Stimulated activated CD4-positive, alpha-beta T cell treated with anti-CD3 and anti-CD28 coated beads, Interleukin-2, amount 100 ng/mL, for 4 hours (primary cell): Measurements from ENCODE around the gene ANAPC15.
"Not testable (repeated sequence)": the region's sequence is repeated elsewhere in the genome, so short reads cannot be mapped to it uniquely, and the experiment has no call there.

Experiments
- DNase-seq: peaks from one replicate; pipeline ENCODE4 v3.0.0-alpha.2; 2020; ENCODE audit warnings: low read depth

The ANAPC15 gene

GRCh38 chr11:72112143-72112977 lies at the start of gene ANAPC15:
TSS of gene ANAPC15 (minus strand) at chr11:72112695. CDS start at chr11:72111276, 1,419 bp downstream.
- peak; percentile 100 for DNase-seq

GRCh38 chr11:72160319-72160718 lies 47.8 kb upstream of the ANAPC15 start:
- no peak for DNase-seq

GRCh38 chr11:72157131-72157530 lies 44.6 kb upstream of the ANAPC15 start:
- no peak for DNase-seq

DNA sequence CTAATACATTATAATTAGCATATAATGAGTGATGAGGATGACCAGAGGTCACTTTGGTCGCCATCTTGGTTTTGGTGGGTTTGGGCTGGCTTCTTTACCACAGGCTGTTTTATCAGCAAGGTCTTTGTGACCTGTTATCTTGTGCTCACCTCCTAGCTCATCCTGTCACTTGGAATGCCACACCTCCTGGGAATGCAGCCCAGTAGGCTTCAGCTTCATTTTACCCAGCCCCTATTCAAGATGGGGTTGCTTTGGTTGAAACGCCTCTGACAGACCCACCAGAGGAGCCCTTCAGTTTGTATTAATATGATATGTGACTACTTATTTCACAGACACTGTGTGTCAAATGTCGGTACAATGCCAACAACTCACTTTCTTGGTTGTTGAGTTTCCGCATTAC lies 43.3 kb upstream of the ANAPC15 start:
- DNase-seq = no peak

DNA sequence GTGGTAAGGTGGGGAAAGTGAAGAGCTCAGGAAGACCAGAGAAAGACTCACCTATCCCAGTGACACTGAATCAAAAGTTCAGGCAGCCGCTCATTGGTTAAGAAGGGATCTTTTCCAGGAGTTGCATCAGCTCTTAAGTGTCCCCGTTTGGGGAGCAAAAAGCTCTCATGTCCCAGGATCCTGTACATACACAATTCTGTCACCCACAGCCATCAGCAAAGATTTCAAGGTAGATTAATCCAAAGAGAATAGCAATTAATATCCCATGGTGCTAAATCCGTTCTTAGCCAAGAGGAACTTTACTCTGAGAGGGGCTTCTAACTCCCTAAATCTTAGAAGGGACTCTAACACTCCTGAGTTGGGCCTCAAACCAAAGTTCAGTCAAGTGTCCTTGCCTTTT lies 42.3 kb upstream of the ANAPC15 start:
- no peak for DNase-seq

DNA sequence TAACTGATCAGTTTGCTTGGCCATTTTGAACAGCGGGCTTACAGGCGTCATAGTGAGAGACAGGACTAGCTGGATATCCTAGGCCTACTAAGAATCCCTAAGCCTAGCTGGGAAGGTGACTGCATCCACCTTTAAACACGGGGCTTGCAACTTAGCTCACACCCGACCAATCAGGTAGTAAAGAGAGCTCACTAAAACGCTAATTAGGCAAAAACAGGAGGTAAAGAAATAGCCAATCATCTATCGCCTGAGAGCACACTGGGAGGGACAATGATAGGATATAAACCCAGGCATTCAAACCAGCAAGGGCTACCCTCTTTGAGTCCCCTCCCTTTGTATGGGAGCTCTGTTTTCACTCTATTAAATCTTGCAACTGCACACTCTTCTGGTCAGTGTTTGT lies 41.4 kb upstream of the ANAPC15 start:
- DNase-seq = not testable (repeated sequence)

DNA sequence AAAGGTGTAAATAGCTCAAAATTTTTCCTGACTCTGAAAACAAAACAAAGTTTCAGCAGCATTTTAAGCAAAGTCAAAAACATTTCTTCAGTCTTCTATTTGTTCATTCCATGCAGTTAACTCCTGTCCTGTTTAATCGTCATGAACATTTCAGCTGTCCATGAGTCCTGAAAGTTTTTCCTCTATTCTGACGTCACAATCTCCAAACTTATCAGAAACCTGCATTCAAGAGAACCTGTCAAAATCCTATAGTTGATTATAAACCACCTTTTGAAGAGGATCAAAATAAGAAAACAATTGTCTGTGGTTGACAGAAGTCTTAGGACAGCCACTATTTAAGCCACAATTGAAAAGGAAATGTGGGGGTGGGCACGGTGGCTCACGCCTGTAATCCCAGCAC lies 38.4 kb upstream of the ANAPC15 start:
- DNase-seq = no peak

GRCh38 chr11:72146625-72147024 lies 34.1 kb upstream of the ANAPC15 start:
- DNase-seq = no peak

DNA sequence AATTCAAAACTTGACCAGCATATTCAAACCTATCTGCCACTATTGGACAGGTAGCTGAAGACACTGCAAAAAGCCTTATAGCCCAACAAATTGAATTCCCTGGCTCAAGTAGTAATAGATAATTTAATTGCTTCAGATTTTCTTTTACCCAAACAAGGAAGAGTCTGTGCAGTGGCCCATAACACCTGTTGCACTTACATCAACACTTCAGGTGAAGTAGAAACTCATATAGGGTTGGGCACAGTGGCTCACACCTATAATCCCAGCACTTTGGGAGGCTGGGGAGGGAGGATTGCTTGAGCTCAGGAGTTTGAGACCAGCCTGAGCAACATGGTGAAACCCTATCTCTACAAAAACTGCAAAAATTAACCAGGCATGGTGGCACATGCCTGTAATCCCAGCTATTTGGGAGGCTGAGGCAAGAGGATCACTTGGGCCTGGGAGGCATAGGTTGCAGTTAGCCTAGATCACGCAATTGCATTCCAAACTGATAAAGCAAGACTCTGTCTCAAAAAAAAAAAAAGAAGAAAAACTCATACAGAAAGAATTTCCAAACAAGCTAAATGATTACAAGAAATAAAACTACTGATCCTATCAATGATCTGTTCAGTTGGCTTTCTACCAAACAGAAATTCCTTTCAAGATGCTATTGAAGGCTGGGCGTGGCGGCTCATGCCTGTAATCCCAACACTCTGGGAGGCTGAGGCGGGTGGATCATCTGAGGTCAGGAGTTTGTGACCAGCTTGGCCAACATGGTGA lies 32.5 kb upstream of the ANAPC15 start:
- no peak for DNase-seq

- not testable (repeated sequence) for DNase-seq
These were observed 30.0 kb upstream of the ANAPC15 start for GRCh38 chr11:72142543-72142942.

DNA sequence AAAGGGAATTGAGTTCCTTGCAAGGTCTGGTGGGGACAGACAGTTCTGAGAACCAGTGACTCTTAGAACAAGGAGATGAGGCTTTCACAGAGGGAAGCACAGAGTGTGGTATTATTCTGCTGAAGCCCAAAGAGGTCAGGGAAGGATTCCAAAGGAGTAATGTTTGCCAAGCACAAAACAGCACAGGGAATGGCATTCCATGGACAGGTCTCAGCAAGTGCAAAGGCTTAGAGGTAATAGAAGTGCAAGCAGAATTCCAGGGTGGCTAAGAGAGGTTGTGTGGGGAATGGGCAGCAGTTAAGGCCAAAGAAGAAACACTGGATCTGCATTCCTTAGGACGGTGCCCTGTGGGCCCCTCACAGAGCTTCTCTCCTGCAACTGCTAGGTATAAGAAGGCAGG lies 29.6 kb upstream of the ANAPC15 start:
- DNase-seq = not testable (repeated sequence)

DNA sequence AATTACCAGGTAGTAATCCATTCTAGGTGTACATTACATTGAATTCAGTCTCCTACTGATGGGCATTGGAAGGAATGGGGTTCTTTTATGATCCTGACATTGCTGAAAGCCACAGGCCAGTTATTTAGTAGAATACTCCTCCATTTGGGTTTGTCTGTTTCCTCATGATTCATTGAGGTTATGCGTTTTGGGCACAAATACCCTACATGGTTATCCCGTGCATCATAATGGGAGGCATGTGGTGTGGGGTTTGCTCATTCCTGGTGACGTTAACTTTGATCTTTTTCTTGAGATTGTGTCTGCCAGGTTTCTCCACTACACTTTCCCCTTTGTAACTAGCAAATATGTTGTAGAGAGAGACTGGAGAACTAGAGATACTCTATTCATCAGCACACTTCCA lies 28.6 kb upstream of the ANAPC15 start:
- no peak for DNase-seq

GRCh38 chr11:72140661-72141060 lies 28.2 kb upstream of the ANAPC15 start:
- no peak for DNase-seq

DNA sequence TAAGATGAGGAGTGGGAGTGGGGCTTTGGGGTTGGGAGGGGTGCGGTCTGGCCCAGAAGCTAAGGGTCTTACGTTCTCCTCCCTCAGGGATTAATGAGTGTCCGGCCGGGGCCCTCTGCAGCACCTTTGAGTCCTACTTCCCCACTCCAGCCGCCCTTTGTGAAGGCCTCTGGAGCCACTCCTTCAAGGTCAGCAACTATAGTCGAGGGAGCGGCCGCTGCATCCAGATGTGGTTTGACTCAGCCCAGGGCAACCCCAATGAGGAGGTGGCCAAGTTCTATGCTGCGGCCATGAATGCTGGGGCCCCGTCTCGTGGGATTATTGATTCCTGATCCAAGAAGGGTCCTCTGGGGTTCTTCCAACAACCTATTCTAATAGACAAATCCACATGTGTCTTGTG lies 27.0 kb upstream of the ANAPC15 start:
- DNase-seq = no peak

DNA sequence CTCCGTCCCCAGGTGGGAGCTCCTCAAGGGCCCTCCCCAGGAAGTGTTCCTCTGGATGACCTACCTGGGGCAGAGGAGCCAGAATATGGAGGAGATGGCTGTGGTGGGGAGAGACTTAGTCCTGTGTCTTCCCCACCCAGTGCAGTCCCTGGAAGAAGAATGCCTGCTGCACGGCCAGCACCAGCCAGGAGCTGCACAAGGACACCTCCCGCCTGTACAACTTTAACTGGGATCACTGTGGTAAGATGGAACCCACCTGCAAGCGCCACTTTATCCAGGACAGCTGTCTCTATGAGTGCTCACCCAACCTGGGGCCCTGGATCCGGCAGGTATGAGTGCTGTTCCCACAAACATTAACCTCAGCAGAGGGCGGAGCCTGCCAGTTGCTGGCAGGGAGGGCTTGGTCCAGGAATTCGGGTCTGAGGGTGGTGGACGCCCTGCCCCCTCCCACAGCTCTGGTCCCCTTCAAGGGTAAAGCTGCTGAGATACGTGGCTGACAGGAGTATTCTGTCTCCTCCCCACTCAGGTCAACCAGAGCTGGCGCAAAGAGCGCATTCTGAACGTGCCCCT lies 26.4 kb upstream of the ANAPC15 start:
- DNase-seq = no peak

DNA sequence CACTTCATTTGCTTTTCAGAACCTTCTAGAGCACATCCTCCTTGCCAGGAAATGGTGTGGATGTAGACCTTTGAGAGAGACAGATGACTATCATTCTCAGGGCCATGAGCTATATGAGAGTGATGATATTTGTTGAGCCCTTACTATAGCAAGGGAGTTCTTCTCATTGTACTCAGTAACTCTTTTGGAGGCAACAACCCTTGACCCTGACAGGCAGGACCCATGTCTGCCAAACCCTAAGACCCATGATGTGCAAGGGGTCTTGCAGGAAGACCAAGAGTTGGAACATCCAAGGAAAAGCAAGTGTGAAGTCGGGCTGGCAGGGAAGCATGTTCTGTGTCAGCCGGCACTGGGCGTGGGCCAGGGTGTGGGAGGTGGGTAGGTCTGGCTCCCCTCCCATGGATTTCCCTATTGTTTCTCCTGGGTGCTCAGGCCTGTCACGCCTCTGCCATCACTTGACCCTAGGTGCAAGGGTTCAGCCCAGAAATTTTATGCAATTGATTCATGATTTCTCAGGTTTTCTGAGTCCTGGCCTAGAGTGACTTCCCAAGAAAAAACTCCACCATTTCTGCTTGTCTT lies 24.3 kb upstream of the ANAPC15 start:
- DNase-seq = no peak

- no peak for DNase-seq
These were observed 23.6 kb upstream of the ANAPC15 start for GRCh38 chr11:72135891-72136683.

DNA sequence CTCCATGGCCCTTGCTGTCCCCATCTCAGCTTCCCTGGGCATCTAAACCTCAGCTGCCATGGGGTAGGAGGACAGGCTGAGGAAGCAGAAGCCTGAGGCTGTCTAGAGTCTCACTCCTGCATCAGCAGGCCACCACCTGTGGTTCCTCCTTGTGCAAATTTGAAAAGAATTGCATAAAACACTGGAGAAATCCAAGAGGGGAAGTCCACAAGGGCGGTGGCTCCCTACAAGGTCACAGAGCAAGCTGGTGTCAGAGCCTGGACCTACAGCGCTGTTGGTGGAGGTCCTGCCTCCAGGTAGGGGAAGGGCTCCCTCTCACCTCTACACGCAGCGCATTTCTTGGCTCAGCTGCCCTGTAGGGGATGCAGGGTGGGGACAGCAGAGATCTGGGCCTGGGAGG lies 23.0 kb upstream of the ANAPC15 start, which contains the start of gene FOLR3:
Gene FOLR3 (plus strand): TSS at position 253 of the 400 bp plus-strand sequence. CDS start 228 bp downstream, outside the sequence.
- DNase-seq = not testable (repeated sequence)

- no peak for DNase-seq
These were observed 20.2 kb upstream of the ANAPC15 start for GRCh38 chr11:72132646-72133045.

DNA sequence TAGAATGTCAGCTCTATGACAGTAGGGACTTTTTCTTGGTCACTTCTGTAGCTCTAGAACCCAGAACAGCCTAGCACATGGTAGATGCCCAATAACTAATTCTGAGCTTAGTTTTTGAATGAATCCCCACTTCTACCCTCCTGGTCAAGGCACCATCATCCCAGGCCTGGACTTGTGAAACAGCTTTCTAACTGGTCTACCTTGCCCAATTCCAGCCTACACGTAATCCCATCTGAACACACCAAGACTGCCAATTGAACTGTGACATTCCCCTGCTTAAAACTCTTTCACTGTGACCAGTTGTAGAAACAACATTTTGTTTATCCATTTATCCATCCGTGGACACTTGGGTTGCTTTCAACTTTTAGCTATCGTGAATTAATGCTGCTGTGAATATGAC lies 16.9 kb upstream of the ANAPC15 start:
- DNase-seq = no peak

- no peak for DNase-seq
These were observed 15.4 kb upstream of the ANAPC15 start for GRCh38 chr11:72127923-72128322.

DNA sequence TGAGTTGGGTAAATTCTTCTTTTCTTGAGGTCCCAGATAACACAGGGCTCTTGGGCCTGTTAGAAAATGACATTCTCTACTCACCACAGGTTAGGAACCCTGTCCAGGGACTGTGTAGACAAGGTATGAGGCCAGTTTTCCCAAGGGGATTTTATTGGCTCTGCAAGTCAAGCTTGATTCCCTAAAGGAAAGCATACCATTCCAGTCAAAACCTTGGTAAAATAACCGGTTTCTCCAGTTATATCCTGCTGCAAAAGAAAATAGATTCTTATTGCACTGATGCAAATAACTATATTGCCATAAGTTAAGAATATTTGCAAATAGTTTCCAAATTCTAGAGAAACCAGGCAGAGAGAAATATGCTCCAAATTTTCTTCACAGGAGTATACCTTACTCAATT lies 13.5 kb upstream of the ANAPC15 start:
- no peak for DNase-seq
